Right lung (tissue), 5 donors: ENCODE results near the gene EGLN1. TPM values are rescaled to one million over a fixed set of nuclear protein-coding genes. Genes with fewer than 3 reads are reported as not detected.

Experiments
- DNase-seq, 2 donors: peaks; one replicate each; pipeline ENCODE4 v3.0.0-alpha.2; 2013
- polyA plus RNA-seq, 5 donors: library from polyadenylated mRNA; unstranded; fragments of 120-200 nt; gene quantifications; one replicate each; pipeline versions ENCODE4 v1.2.1 to v1.2.3, GENCODE V29; 2013; ENCODE audit warnings: inconsistent platforms in 1 of 5, low replicate concordance in 1 of 5; ENCODE audit not compliant: insufficient read length in 5 of 5, insufficient read depth in 1 of 5

The EGLN1 gene
- polyA plus RNA-seq, 5 donors = 29.7 to 51.1 (median 45.0) TPM

GRCh38 chr1:231423648-231424047, 1.6 kb upstream of the EGLN1 start:
- no peak for DNase-seq

- DNase-seq = no peak
These were observed 767 bp upstream of the EGLN1 start for GRCh38 chr1:231422798-231423309.

GRCh38 chr1:231421546-231421970, 529 bp downstream of the EGLN1 start:
- no peak for DNase-seq

GRCh38 chr1:231420959-231421545, 1.0 kb downstream of the EGLN1 start:
- DNase-seq = peak; percentile 46 to 56

GRCh38 chr1:231420299-231420958, 1.7 kb downstream of the EGLN1 start:
- DNase-seq = no peak

GRCh38 chr1:231419738-231420298, 2.3 kb downstream of the EGLN1 start:
- no peak for DNase-seq

GRCh38 chr1:231419147-231419546, 2.9 kb downstream of the EGLN1 start:
- DNase-seq = no peak

GRCh38 chr1:231418741-231419107, 3.4 kb downstream of the EGLN1 start:
- no peak for DNase-seq

GRCh38 chr1:231418101-231418740, 3.9 kb downstream of the EGLN1 start:
- no peak for DNase-seq

- no peak for DNase-seq
These were observed 4.6 kb downstream of the EGLN1 start for GRCh38 chr1:231417513-231417912.

- DNase-seq = no peak
These were observed 5.2 kb downstream of the EGLN1 start for GRCh38 chr1:231416901-231417300.

- no peak for DNase-seq
These were observed 7.0 kb downstream of the EGLN1 start for GRCh38 chr1:231415018-231415583.

GRCh38 chr1:231414260-231415016, 7.6 kb downstream of the EGLN1 start:
- no peak for DNase-seq

GRCh38 chr1:231413749-231414082, 8.4 kb downstream of the EGLN1 start:
- no peak for DNase-seq

GRCh38 chr1:231411036-231411531, 11.0 kb downstream of the EGLN1 start:
- DNase-seq = no peak

- no peak for DNase-seq
These were observed 12.0 kb downstream of the EGLN1 start for GRCh38 chr1:231410036-231410612.

- no peak for DNase-seq
These were observed 13.5 kb downstream of the EGLN1 start for GRCh38 chr1:231408528-231409094.

- no peak for DNase-seq
These were observed 14.3 kb downstream of the EGLN1 start for GRCh38 chr1:231407547-231408396.

GRCh38 chr1:231407049-231407448, 15.0 kb downstream of the EGLN1 start:
- DNase-seq = no peak

GRCh38 chr1:231404318-231404717, 17.8 kb downstream of the EGLN1 start:
- no peak for DNase-seq
